Upper lobe of right lung (tissue), 1 donor: Measurements from ENCODE around the gene ZNF2. TPM values are rescaled to one million over a fixed set of nuclear protein-coding genes. Genes with fewer than 3 reads are reported as not detected.

ENCODE experiments used
- ATAC-seq: fragments of 200-7000 bp; cut with Tn5 transposase; one replicate; pipeline ENCODE4 v1.9.1; 2020; ENCODE audit warnings: mild to moderate bottlenecking, moderate library complexity
- DNase-seq: peaks from one replicate; pipeline ENCODE4 v3.0.0-alpha.2; 2020
- H3K27ac ChIP-seq: fragments of 200-600 bp; one replicate; pipeline ENCODE4 v1.8.0; 2022
- H3K27me3 ChIP-seq: fragments of 200-600 bp; one replicate; pipeline ENCODE4 v1.8.0; 2022; ENCODE audit warnings: mild to moderate bottlenecking
- H3K36me3 ChIP-seq: fragments of 200-600 bp; one replicate; pipeline ENCODE4 v1.8.0; 2022
- H3K4me1 ChIP-seq: fragments of 200-600 bp; one replicate; pipeline ENCODE4 v1.8.0; 2022
- H3K4me3 ChIP-seq: fragments of 200-600 bp; one replicate; pipeline ENCODE4 v1.8.0; 2022; ENCODE audit warnings: mild to moderate bottlenecking
- H3K9me3 ChIP-seq: fragments of 200-600 bp; one replicate; pipeline ENCODE4 v1.8.0; 2022
- CTCF ChIP-seq: fragments of 200-600 bp; IDR thresholded peaks from one replicate; pipeline ENCODE4 v1.8.0; 2022; ENCODE audit warnings: antibody characterized with exemption
- intact Hi-C: fragments of 100-400 bp; cut with DNase I; formaldehyde crosslinking; loops from one replicate; pipeline ENCODE4 v1.11.0; 2022
- total RNA-seq: library from RNA; stranded (reverse); fragmentation: NEBNext Ultra II Directional; extraction: Animal tissue kit (Norgen Biotek cat#: 25700); gene quantifications from one replicate; pipeline ENCODE4 v1.2.1, GENCODE V29; 2021
- donor health status: DM: no; HTN: yes; CAD: no; lungs with severe emphysema.

ZNF2 gene
- total RNA-seq, 1 donor from 2014 or later = 4.7 TPM

- intact Hi-C loops = no loop called here
- H3K36me3 ChIP-seq = no peaks in the 10 kb centered on the region
- no peak overlapping the region for H3K27ac ChIP-seq
- ATAC-seq (no peak), DNase-seq (no peak)
- no peaks in the 10 kb centered on the region for H3K27me3 ChIP-seq
- no peaks in the 10 kb centered on the region for H3K4me1 ChIP-seq
- H3K4me3 ChIP-seq = no peak overlapping the region
- TF ChIP-seq CTCF = no peak
- peaks cover 60% of the 10 kb centered on the region for H3K9me3 ChIP-seq
These were observed 21.8 kb upstream of the ZNF2 start for GRCh38 chr2:95143838-95144237.

GRCh38 chr2:95149397-95149984, 16.1 kb upstream of the ZNF2 start:
- ATAC-seq (no peak), DNase-seq (no peak)
- intact Hi-C loops = no loop called here
- Histone ChIP-seq H3K27ac (no peak overlapping the region), H3K4me1 (no peaks in the 10 kb centered on the region), H3K9me3 (peaks cover 77% of the 10 kb centered on the region), H3K4me3 (no peak overlapping the region), H3K36me3 (peaks cover 40% of the 10 kb centered on the region), H3K27me3 (no peaks in the 10 kb centered on the region)
- TF ChIP-seq CTCF = no peak

GRCh38 chr2:95158441-95158840, 7.2 kb upstream of the ZNF2 start:
- no peaks in the 10 kb centered on the region for H3K9me3 ChIP-seq
- H3K36me3 ChIP-seq = peaks cover 20% of the 10 kb centered on the region
- H3K4me3 ChIP-seq = peak overlapping the region; percentile 74
- no peaks in the 10 kb centered on the region for H3K27me3 ChIP-seq
- peaks cover 4% of the 10 kb centered on the region for H3K4me1 ChIP-seq
- no peak for TF ChIP-seq CTCF
- no peak overlapping the region for H3K27ac ChIP-seq
- no peak for ATAC-seq
- DNase-seq = no peak
- intact Hi-C loops = no loop called here

- intact Hi-C loops = no loop called here
- peak; percentile 74 for ATAC-seq
These were observed 6.6 kb upstream of the ZNF2 start for GRCh38 chr2:95158891-95159619.

GRCh38 chr2:95159690-95160449, 5.7 kb upstream of the ZNF2 start, which contains the start of gene ZNF514:
Gene ZNF514, minus strand, starts transcription at chr2:95159848. Its CDS starts 6,595 bp downstream, at chr2:95153253.
- peak; percentile 95 for ATAC-seq

More at GRCh38 chr2:95158891-95159619, 6.6 kb upstream of the ZNF2 start:
- DNase-seq = peak; percentile 82
- Histone ChIP-seq H3K36me3 (peaks cover 17% of the 10 kb centered on the region), H3K27ac (peak overlapping the region; percentile 80), H3K4me3 (peak overlapping the region; percentile 74), H3K4me1 (peaks cover 6% of the 10 kb centered on the region), H3K27me3 (no peaks in the 10 kb centered on the region), H3K9me3 (no peaks in the 10 kb centered on the region)
- TF ChIP-seq CTCF = no peak

More at GRCh38 chr2:95159690-95160449, 5.7 kb upstream of the ZNF2 start, which contains the start of gene ZNF514:
- Histone ChIP-seq H3K27me3 (no peaks in the 10 kb centered on the region), H3K27ac (peak within 1 kb of the TSS; percentile 80), H3K4me3 (peak within 1 kb of the TSS; percentile 74), H3K9me3 (no peaks in the 10 kb centered on the region), H3K36me3 (peaks cover 10% of the 10 kb centered on the region), H3K4me1 (peaks cover 14% of the 10 kb centered on the region)
- DNase-seq = peak; percentile 93
- intact Hi-C loops = no loop called here
- no peak for TF ChIP-seq CTCF
